ENCODE measurements around the gene PLCD3.
A peak's percentile ranks its signal among the peaks of the same experiment; 100 is the strongest.

The PLCD3 gene

DNA sequence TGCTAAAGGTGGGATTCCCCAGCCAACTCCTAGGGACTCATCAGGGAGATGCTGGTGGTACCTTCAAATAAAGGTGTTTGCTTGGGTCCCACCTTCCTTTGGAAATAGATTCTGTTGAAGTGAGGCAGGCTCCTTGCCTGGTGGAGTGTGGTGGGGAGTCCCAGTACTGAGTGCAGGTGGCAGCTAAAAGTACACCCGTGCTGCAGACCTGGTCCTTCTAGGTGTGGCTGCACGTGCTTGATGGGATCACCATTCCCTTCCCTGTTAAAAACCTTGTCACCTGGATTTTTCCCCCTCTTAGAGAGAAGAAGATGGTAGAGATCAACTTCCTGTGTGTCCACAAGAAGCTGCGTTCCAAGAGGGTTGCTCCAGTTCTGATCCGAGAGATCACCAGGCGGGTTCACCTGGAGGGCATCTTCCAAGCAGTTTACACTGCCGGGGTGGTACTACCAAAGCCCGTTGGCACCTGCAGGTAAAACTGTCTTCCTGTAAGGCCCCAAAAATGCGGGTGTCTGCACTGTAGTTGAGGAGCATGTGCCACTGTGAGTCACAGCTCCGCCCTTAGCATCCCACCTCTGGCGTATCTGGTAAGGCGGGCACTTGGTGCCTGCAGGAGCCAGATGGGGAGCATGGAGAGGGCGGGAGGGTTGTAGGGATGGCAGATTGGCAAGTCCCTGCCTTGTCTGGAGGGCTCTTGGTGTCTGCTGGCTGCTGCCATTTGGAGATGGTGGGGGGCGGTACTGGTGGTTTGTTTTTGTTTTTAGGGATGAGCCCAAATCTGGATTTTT lies 34.0 kb downstream of the PLCD3 start:
- no peak overlapping the region for H3K27ac ChIP-seq
- TF ChIP-seq, protein P1, sequence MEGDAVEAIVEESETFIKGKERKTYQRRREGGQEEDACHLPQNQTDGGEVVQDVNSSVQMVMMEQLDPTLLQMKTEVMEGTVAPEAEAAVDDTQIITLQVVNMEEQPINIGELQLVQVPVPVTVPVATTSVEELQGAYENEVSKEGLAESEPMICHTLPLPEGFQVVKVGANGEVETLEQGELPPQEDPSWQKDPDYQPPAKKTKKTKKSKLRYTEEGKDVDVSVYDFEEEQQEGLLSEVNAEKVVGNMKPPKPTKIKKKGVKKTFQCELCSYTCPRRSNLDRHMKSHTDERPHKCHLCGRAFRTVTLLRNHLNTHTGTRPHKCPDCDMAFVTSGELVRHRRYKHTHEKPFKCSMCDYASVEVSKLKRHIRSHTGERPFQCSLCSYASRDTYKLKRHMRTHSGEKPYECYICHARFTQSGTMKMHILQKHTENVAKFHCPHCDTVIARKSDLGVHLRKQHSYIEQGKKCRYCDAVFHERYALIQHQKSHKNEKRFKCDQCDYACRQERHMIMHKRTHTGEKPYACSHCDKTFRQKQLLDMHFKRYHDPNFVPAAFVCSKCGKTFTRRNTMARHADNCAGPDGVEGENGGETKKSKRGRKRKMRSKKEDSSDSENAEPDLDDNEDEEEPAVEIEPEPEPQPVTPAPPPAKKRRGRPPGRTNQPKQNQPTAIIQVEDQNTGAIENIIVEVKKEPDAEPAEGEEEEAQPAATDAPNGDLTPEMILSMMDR (conservative IDR thresholded peaks at IDR 0.05) = no peak
- TF ChIP-seq ZFX (IDR thresholded peaks at IDR 0.05) = no peak

DNA sequence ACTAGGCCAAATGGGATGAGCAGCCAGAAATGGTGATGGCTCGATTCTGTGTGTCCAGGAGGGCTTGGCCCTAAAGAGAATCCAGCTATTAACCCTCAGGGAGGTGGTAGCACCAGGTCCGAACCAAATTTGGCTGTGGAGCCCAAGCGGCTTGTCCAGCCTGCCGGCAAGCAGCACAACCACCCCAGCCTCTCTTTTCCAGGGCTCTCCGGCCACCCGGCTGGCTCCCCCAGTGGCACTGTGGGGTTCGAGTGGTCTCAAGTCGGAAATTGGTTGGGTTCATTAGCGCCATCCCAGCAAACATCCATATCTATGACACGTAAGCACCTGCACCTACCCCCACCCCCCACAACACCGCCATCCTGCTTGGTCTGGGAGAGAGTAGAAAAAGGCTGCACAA lies 35.4 kb downstream of the PLCD3 start:
- TF ChIP-seq, protein P1 (conservative IDR thresholded peaks at IDR 0.05) = no peak
- TF ChIP-seq ZFX (IDR thresholded peaks at IDR 0.05) = no peak

DNA sequence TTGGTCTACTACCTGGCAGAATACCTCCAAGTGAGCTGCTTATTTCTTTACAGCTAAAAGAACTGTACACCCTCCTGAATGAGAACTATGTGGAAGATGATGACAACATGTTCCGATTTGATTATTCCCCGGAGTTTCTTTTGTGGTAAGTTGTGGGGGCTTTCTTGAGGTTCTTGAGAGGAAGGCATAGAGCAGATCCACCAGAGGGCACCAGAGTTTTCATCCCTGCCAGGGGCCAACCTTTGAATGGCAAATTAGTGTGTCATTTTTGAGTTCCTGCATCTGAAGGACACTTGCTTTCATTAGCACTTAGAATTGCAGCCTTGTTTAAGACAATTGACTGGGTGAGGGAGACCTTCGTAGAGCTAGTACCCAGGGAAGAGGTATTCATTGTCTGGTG lies 36.2 kb downstream of the PLCD3 start:
- TF ChIP-seq, protein P1 (conservative IDR thresholded peaks at IDR 0.05) = peak; percentile 63
- TF ChIP-seq ZFX (IDR thresholded peaks at IDR 0.05) = no peak
- no peak overlapping the region for H3K27ac ChIP-seq

More for the DNA sequence above, 35.4 kb downstream of the PLCD3 start:
- H3K27ac ChIP-seq = no peak overlapping the region

DNA sequence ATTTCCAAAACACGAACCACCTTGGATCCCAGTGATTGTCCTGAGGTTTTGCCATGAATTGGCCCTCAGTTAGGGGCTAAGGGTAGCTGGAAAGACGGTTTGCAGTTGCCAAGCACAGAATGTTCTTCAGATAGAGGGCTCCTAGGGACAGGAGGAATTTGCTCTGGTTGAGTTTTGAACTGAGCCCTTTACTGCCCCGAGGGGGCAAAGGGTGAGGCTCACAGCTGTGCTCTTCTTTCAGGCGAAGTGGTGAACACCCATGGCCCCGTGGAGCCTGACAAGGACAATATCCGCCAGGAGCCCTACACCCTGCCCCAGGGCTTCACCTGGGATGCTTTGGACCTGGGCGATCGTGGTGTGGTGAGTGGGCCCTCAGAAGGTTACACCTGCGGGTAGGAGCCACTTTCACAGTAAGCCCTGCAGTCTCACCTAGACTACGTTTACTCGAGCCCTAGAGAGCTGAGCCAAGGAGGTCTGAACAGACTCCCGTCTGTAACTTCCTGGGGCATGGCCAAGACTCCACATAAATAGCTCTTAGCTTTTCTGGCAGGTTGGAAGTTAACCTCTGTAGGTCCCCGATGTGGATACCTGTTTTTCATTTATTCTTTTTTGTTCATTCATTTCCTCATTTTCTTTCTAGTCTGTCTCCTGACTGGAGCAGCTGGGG lies 38.7 kb downstream of the PLCD3 start:
- TF ChIP-seq, protein P1 (conservative IDR thresholded peaks at IDR 0.05) = no peak
- no peak for TF ChIP-seq ZFX (IDR thresholded peaks at IDR 0.05)
- no peak overlapping the region for H3K27ac ChIP-seq

DNA sequence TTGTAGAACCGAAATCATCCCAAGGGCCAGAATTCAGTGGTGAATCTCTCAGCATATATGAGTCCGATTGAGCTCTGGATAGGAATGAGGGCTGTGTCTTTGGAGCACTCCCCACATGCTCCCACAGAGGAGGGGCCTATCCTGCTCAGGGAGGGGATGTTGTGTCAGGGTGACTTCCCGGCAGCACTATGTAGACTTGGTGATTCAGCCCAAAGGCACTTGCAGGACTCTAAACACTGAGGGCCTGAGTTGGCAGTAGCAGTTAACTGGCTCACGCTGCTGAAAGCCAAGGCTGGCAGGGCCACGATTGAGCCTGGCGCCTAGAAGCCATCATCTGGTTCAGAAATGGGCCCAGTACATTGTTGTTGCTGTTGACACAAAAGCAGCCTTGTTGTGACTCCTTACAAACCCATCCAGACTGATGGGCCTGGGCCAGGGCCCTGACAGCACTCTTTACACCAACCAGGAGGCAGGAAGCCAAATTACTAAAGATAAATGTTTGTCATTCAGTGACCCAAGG lies 39.3 kb downstream of the PLCD3 start:
- no peak overlapping the region for H3K27ac ChIP-seq

DNA sequence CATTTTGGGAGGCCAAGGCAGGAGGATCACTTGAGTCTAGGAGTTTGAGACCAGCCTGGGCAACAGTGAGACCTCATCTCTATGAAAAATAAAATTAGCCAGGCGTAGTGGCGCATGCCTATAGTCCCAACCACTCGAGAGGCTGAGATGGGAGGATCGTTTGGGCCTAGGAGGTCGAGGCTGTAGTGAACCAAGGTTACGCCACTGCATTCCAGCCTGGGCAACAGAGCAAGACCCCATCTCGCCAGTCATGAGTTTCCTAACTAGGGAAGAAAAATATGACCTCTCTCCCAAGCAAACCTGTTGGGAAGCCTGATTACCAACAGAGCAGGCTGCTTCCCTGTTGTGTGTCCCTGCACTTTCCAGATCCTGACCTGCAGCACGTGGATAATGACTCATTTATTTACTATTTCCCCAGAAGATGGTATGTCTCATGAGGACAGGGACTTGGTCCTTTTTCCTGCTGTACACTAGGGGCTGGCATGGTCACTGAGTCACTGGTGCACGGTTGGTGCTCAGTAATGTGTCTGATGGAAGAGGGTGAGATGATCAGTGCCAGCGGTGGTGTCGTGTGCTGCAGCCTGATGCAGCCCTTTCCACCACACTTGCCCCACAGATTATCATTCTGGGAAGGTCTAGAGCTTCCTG lies 40.4 kb downstream of the PLCD3 start:
- H3K27ac ChIP-seq = no peak overlapping the region
- TF ChIP-seq, protein P1 (conservative IDR thresholded peaks at IDR 0.05) = no peak
- TF ChIP-seq ZFX (IDR thresholded peaks at IDR 0.05) = no peak

More for the DNA sequence above, 39.3 kb downstream of the PLCD3 start:
- TF ChIP-seq ZFX (IDR thresholded peaks at IDR 0.05) = no peak
- TF ChIP-seq, protein P1 (conservative IDR thresholded peaks at IDR 0.05) = no peak
